CD4-positive, alpha-beta T cell (primary cell): ENCODE data around the gene LPP. TPM values are rescaled to one million over a fixed set of nuclear protein-coding genes. Genes with fewer than 3 reads are reported as not detected.

Experiments
- ATAC-seq: fragments of 200-7000 bp; cut with Tn5 transposase; one replicate; pipeline ENCODE4 v1.10.0; 2022; ENCODE audit warnings: mild to moderate bottlenecking; ENCODE audit not compliant: poor library complexity
- CTCF ChIA-PET: fragments of 350-600 bp; sonication (Branson Sonifier 250); formaldehyde crosslinking; loops from one replicate; lab custom pipeline; 2021; ENCODE audit warnings: antibody characterized with exemption, inconsistent platforms; lab: Charles Lee
- POLR2A ChIA-PET: fragments of 350-600 bp; sonication (Branson Sonifier 250); formaldehyde crosslinking; loops from one replicate; lab custom pipeline; 2021; ENCODE audit warnings: antibody characterized with exemption, inconsistent platforms; lab: Charles Lee
- DNase-seq, 14 experiments: peaks; one replicate each; pipeline ENCODE4 v3.0.0-alpha.2; 2013 to 2020; ENCODE audit warnings: mixed read lengths in 2 of 14
- H3K27ac ChIP-seq, 2 donors: one replicate each; pipeline versions ENCODE4 v1.5.1 to v1.7.0; 2013; ENCODE audit warnings: low read length in 2 of 2, low read depth in 1 of 2, mild to moderate bottlenecking in 1 of 2
- H3K27me3 ChIP-seq, 2 experiments: 1 replicate in 1 of 2; 2 replicates in 1 of 2; pipeline versions ENCODE4 v1.6.1 to v1.7.0; 2013; ENCODE audit warnings: low read length in 2 of 2, control low read depth in 1 of 2, mild to moderate bottlenecking in 1 of 2, moderate library complexity in 1 of 2; ENCODE audit not compliant: insufficient read depth in 2 of 2, control insufficient read depth in 1 of 2
- H3K36me3 ChIP-seq: one replicate; pipeline ENCODE4 v1.6.1; 2013; ENCODE audit warnings: low read length, control low read depth; ENCODE audit not compliant: insufficient read depth
- H3K4me1 ChIP-seq: one replicate; pipeline ENCODE4 v1.6.1; 2013; ENCODE audit warnings: low read length, control low read depth; ENCODE audit not compliant: insufficient read depth
- H3K4me3 ChIP-seq: one replicate; pipeline ENCODE4 v1.5.1; 2013; ENCODE audit warnings: mild to moderate bottlenecking, low read length, moderate library complexity
- H3K9me3 ChIP-seq, 2 experiments: 1 replicate in 1 of 2; 2 replicates in 1 of 2; pipeline versions ENCODE4 v1.6.1 to v1.7.0; 2013; ENCODE audit warnings: low read length in 2 of 2, mild to moderate bottlenecking in 2 of 2, control low read depth in 1 of 2, moderate library complexity in 1 of 2; ENCODE audit not compliant: control insufficient read depth in 1 of 2, insufficient read depth in 1 of 2
- H3K27ac Mint-ChIP-seq: one replicate; pipeline ENCODE4 v1.8.0; 2020; ENCODE audit warnings: mixed read lengths
- H3K27me3 Mint-ChIP-seq: one replicate; pipeline ENCODE4 v1.8.0; 2021; ENCODE audit warnings: mixed read lengths
- H3K36me3 Mint-ChIP-seq: one replicate; pipeline ENCODE4 v1.8.0; 2021; ENCODE audit warnings: low read depth, mixed read lengths
- H3K4me1 Mint-ChIP-seq: one replicate; pipeline ENCODE4 v1.8.0; 2021; ENCODE audit warnings: low read depth, mixed read lengths
- H3K4me3 Mint-ChIP-seq: one replicate; pipeline ENCODE4 v1.8.0; 2020; ENCODE audit warnings: mild to moderate bottlenecking, mixed read lengths
- H3K9me3 Mint-ChIP-seq: one replicate; pipeline ENCODE4 v1.8.0; 2020; ENCODE audit warnings: mixed read lengths
- intact Hi-C, 2 experiments: fragments of 100-400 bp; cut with DNase I in 1 of 2; cut with micrococcal nuclease in 1 of 2; formaldehyde crosslinking; loops; one replicate each; pipeline versions ENCODE4 v1.15.1 to v1.9.0; 2023 to 2025; cut with DNase I, micrococcal nuclease
- total RNA-seq, 174 experiments: library from RNA in 2 of 174; stranded (reverse) in 2 of 174; gene quantifications; one replicate each; pipeline ENCODE4 v1.2.3 and lab custom pipeline; 2021 to 2026
- TF ChIP-seq, protein P1 (sequence below): fragments of 200-600 bp; IDR thresholded peaks from one replicate; pipeline ENCODE4 v1.8.0; 2022; ENCODE audit warnings: antibody characterized with exemption, mild to moderate bottlenecking

LPP gene
- total RNA-seq, 2 experiments from 2014 or later, result 45.6 to 45.9 TPM

DNA sequence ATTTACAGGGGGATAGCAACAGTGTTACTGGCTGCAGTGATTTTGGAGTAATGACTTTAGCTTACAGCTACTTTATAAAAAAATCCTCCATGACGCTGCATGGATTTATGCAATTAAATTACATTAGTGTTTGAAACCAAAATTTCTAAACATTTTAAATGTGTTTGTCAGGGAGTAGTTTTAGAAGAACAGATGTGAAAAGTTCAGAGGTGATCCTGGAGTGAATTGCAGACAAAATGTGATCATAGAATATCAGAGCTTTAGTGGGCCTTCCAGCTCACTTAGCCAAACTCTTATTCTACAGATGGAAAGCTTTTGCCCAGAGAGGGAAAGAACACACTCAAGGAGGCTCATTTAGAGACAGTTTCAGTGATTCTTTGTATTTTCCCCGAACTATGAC lies 376.3 kb downstream of the LPP start:
- H3K9me3 ChIP-seq, result no peaks in the 10 kb centered on the region
- H3K36me3 ChIP-seq, result peaks cover 7% of the 10 kb centered on the region
- CTCF ChIA-PET, result interaction anchor here (0.5 kb wide), 1 partner anchor 330 kb away, joined by 3 read pairs; no protein-coding TSS in a partner anchor
- H3K4me1 ChIP-seq, result no peaks in the 10 kb centered on the region
- Mint-ChIP-seq H3K4me3 (no peak overlapping the region), H3K9me3 (no peaks in the 10 kb centered on the region), H3K4me1 (no peaks in the 10 kb centered on the region), H3K27me3 (no peaks in the 10 kb centered on the region), H3K36me3 (peaks cover 22% of the 10 kb centered on the region), H3K27ac (no peak overlapping the region)
- no peak for DNase-seq
- TF ChIP-seq, protein P1, sequence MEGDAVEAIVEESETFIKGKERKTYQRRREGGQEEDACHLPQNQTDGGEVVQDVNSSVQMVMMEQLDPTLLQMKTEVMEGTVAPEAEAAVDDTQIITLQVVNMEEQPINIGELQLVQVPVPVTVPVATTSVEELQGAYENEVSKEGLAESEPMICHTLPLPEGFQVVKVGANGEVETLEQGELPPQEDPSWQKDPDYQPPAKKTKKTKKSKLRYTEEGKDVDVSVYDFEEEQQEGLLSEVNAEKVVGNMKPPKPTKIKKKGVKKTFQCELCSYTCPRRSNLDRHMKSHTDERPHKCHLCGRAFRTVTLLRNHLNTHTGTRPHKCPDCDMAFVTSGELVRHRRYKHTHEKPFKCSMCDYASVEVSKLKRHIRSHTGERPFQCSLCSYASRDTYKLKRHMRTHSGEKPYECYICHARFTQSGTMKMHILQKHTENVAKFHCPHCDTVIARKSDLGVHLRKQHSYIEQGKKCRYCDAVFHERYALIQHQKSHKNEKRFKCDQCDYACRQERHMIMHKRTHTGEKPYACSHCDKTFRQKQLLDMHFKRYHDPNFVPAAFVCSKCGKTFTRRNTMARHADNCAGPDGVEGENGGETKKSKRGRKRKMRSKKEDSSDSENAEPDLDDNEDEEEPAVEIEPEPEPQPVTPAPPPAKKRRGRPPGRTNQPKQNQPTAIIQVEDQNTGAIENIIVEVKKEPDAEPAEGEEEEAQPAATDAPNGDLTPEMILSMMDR, result no peak
- H3K27ac ChIP-seq, result no peak overlapping the region
- no peak overlapping the region for H3K4me3 ChIP-seq
- ATAC-seq, result no peak
- POLR2A ChIA-PET, result no interaction called here
- H3K27me3 ChIP-seq, result no peaks in the 10 kb centered on the region
- intact Hi-C loops, result no loop called here

DNA sequence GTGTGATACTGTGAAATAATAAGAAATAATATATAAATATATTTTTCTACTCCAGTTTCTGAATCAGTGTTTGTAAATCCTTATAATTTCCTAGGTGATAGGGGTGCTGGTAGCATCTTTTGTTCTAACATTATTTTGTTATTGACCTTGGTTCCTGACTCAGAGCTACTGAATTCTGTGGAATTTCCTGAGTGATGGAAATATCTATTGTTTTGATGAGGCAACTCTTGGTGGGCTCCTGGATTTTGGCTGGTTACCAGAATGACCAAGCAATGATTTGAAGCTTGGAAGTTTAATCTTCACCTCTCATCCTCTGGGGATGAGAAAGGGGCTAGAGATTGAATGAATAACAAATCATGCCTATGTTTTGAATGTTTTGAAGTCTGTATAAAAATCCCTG lies 377.3 kb downstream of the LPP start:
- TF ChIP-seq, protein P1, result no peak
- POLR2A ChIA-PET, result no interaction called here
- H3K4me3 ChIP-seq, result no peak overlapping the region
- H3K9me3 ChIP-seq, result no peaks in the 10 kb centered on the region
- no peaks in the 10 kb centered on the region for H3K27me3 ChIP-seq
- no peak for DNase-seq
- peaks cover 12% of the 10 kb centered on the region for H3K36me3 Mint-ChIP-seq
- H3K27ac Mint-ChIP-seq, result no peak overlapping the region
- no peaks in the 10 kb centered on the region for H3K9me3 Mint-ChIP-seq
- H3K27ac ChIP-seq, result no peak overlapping the region
- no peaks in the 10 kb centered on the region for H3K27me3 Mint-ChIP-seq
- intact Hi-C loops, result no loop called here
- no peaks in the 10 kb centered on the region for H3K4me1 Mint-ChIP-seq
- H3K4me1 ChIP-seq, result no peaks in the 10 kb centered on the region
- H3K4me3 Mint-ChIP-seq, result no peak overlapping the region
- peaks cover 3% of the 10 kb centered on the region for H3K36me3 ChIP-seq
- ATAC-seq, result no peak
- CTCF ChIA-PET, result no interaction called here

DNA sequence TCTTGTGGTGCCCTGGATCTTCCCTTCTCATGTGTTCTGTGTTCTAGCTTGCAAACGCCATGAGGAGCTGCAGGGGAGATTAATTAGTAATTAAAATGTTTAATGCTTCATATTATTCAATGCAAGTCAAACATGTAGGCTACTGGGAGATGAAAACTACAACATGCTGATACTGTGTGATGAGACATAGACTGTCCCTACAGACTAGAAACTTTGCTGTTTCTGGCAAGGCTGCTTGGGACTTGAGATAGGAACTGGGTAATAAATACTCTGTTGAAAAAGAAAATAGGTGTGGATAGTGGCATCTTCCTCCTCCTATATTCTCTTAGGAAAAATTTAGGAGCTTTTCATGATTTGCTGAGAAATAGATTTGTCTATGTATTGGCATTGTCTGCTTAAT lies 379.2 kb downstream of the LPP start:
- no peaks in the 10 kb centered on the region for H3K27me3 Mint-ChIP-seq
- peaks cover 4% of the 10 kb centered on the region for H3K36me3 Mint-ChIP-seq
- H3K27me3 ChIP-seq, result no peaks in the 10 kb centered on the region
- no peaks in the 10 kb centered on the region for H3K4me1 Mint-ChIP-seq
- H3K4me1 ChIP-seq, result no peaks in the 10 kb centered on the region
- no peaks in the 10 kb centered on the region for H3K36me3 ChIP-seq
- no peak overlapping the region for H3K27ac Mint-ChIP-seq
- no peak for ATAC-seq
- no peaks in the 10 kb centered on the region for H3K9me3 Mint-ChIP-seq
- intact Hi-C loops, result no loop called here
- H3K4me3 Mint-ChIP-seq, result no peak overlapping the region
- H3K9me3 ChIP-seq, result no peaks in the 10 kb centered on the region
- TF ChIP-seq, protein P1, result no peak
- POLR2A ChIA-PET, result no interaction called here
- CTCF ChIA-PET, result interaction anchor here (1.3 to 1.5 kb wide), 3 partner anchors 9 to 216 kb away, joined by 3 to 5 read pairs (median 3); no protein-coding TSS in a partner anchor
- DNase-seq, result no peak
- no peak overlapping the region for H3K4me3 ChIP-seq
- no peak overlapping the region for H3K27ac ChIP-seq
